ENCODE data around the gene AKR1C4.

Gene AKR1C4

DNA sequence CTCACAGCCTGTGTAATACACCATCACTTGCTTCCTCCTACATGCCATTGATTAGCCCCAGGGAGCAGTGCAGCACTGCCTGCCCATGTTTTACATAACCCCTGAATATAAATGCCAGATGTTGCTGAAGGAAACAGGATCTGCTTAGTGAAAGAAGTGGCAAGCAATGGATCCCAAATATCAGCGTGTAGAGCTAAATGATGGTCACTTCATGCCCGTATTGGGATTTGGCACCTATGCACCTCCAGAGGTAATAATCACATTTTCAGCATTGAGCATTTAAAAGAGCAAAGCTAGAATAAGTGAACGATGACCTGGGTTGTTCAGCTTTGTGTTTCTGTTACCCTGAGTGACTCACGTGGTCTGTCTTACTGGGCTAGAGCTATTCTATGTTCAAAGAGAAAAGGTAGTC, at the start of gene AKR1C4:
AKR1C4 (plus strand) TSS at position 136 of the 412 bp plus-strand sequence; CDS start at position 167, 31 bp downstream.
- CTCF ChIA-PET: no interaction called here
- POLR2A ChIA-PET: no interaction called here
- Histone ChIP-seq H3K27ac (ENCODE audit: extremely low read depth, low read depth, low read length) (no peak within 1 kb of the TSS), H3K36me3 (ENCODE audit: control insufficient read depth in 2 of 2, insufficient read depth in 1 of 2, low read length in 2 of 2) (no peaks in the 10 kb centered on the region), H3K9me3 (ENCODE audit: control insufficient read depth, insufficient read depth, low read depth, low read length) (no peaks in the 10 kb centered on the region), H3K4me1 (ENCODE audit: control insufficient read depth, insufficient read depth, low read length) (no peaks in the 10 kb centered on the region), H3K4me3 (ENCODE audit: low read depth, low read length) (no peak within 1 kb of the TSS)
- TF ChIP-seq ZNF580 (tag by site-specific recombination; IDR thresholded peaks at IDR 0.05): no peak
- TF ChIP-seq, protein P1, sequence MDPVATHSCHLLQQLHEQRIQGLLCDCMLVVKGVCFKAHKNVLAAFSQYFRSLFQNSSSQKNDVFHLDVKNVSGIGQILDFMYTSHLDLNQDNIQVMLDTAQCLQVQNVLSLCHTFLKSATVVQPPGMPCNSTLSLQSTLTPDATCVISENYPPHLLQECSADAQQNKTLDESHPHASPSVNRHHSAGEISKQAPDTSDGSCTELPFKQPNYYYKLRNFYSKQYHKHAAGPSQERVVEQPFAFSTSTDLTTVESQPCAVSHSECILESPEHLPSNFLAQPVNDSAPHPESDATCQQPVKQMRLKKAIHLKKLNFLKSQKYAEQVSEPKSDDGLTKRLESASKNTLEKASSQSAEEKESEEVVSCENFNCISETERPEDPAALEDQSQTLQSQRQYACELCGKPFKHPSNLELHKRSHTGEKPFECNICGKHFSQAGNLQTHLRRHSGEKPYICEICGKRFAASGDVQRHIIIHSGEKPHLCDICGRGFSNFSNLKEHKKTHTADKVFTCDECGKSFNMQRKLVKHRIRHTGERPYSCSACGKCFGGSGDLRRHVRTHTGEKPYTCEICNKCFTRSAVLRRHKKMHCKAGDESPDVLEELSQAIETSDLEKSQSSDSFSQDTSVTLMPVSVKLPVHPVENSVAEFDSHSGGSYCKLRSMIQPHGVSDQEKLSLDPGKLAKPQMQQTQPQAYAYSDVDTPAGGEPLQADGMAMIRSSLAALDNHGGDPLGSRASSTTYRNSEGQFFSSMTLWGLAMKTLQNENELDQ (tag by site-specific recombination; IDR thresholded peaks at IDR 0.05; ENCODE audit: low read depth): no peak
- no peak for TF ChIP-seq SCRT1 (tag by site-specific recombination; IDR thresholded peaks at IDR 0.05; ENCODE audit: borderline replicate concordance)
- TF ChIP-seq, protein P2, sequence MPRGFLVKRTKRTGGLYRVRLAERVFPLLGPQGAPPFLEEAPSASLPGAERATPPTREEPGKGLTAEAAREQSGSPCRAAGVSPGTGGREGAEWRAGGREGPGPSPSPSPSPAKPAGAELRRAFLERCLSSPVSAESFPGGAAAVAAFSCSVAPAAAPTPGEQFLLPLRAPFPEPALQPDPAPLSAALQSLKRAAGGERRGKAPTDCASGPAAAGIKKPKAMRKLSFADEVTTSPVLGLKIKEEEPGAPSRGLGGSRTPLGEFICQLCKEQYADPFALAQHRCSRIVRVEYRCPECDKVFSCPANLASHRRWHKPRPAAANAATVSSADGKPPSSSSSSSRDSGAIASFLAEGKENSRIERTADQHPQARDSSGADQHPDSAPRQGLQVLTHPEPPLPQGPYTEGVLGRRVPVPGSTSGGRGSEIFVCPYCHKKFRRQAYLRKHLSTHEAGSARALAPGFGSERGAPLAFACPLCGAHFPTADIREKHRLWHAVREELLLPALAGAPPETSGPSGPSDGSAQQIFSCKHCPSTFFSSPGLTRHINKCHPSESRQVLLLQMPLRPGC (tag by site-specific recombination; IDR thresholded peaks at IDR 0.05): no peak
- no peak for TF ChIP-seq GLI4 (tag by site-specific recombination; IDR thresholded peaks at IDR 0.05)
- TF ChIP-seq ZNF350 (tag by site-specific recombination; IDR thresholded peaks at IDR 0.05): no peak
- no peak for TF ChIP-seq ZNF155 (tag by site-specific recombination; IDR thresholded peaks at IDR 0.05)
- TF ChIP-seq PRDM1 (tag by site-specific recombination; IDR thresholded peaks at IDR 0.05): no peak
- TF ChIP-seq KLF7 (tag by site-specific recombination; IDR thresholded peaks at IDR 0.05; ENCODE audit: borderline replicate concordance): no peak
- TF ChIP-seq ZBTB21 (tag by site-specific recombination; IDR thresholded peaks at IDR 0.05): no peak
- no peak for TF ChIP-seq ZNF10 (tag by site-specific recombination; IDR thresholded peaks at IDR 0.05)
- no peak for TF ChIP-seq ZNF514 (tag by site-specific recombination; IDR thresholded peaks at IDR 0.05)
- no peak for TF ChIP-seq ZNF449 (tag by site-specific recombination; IDR thresholded peaks at IDR 0.05)
- TF ChIP-seq, protein P3, sequence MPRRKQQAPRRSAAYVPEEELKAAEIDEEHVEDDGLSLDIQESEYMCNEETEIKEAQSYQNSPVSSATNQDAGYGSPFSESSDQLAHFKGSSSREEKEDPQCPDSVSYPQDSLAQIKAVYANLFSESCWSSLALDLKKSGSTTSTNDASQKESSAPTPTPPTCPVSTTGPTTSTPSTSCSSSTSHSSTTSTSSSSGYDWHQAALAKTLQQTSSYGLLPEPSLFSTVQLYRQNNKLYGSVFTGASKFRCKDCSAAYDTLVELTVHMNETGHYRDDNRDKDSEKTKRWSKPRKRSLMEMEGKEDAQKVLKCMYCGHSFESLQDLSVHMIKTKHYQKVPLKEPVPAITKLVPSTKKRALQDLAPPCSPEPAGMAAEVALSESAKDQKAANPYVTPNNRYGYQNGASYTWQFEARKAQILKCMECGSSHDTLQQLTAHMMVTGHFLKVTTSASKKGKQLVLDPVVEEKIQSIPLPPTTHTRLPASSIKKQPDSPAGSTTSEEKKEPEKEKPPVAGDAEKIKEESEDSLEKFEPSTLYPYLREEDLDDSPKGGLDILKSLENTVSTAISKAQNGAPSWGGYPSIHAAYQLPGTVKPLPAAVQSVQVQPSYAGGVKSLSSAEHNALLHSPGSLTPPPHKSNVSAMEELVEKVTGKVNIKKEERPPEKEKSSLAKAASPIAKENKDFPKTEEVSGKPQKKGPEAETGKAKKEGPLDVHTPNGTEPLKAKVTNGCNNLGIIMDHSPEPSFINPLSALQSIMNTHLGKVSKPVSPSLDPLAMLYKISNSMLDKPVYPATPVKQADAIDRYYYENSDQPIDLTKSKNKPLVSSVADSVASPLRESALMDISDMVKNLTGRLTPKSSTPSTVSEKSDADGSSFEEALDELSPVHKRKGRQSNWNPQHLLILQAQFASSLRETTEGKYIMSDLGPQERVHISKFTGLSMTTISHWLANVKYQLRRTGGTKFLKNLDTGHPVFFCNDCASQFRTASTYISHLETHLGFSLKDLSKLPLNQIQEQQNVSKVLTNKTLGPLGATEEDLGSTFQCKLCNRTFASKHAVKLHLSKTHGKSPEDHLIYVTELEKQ (tag by site-specific recombination; IDR thresholded peaks at IDR 0.05; ENCODE audit: borderline replicate concordance): no peak
- no peak for TF ChIP-seq ZNF221 (tag by site-specific recombination; IDR thresholded peaks at IDR 0.05; ENCODE audit: borderline replicate concordance)
- no peak for TF ChIP-seq ZNF146 (tag by site-specific recombination; IDR thresholded peaks at IDR 0.05)
- no peak for TF ChIP-seq ZBTB1 (tag by site-specific recombination; IDR thresholded peaks at IDR 0.05)
- no peak for TF ChIP-seq ZBTB8A (tag by site-specific recombination; IDR thresholded peaks at IDR 0.05)
- TF ChIP-seq ZNF274 (IDR thresholded peaks at IDR 0.05; ENCODE audit: low read length): no peak
- no peak for TF ChIP-seq ZNF274 (tag by site-specific recombination; IDR thresholded peaks at IDR 0.05; ENCODE audit: borderline replicate concordance)
- TF ChIP-seq ZNF202 (tag by site-specific recombination; IDR thresholded peaks at IDR 0.05; ENCODE audit: borderline replicate concordance): no peak
